Measurements from ENCODE around the gene MEIG1.

DNA sequence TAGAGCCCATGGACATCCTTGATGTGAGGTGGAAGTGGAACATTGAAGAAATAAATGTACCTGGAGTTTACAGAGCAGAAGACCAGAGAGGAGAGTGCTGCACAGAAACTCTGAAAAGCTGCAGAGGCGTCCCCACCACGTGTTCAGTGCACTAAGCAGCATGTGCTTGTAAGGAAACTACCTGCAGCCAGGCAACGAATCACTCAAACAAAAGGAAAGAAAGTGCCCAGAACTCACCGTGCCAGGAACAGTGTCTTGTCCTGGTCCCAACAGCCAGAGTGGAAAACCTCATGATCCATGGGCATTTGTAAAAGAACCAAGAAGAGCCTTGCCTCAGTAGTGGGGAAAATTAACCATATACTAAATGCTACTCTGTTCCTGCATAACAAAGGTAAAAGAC, 48.2 kb upstream of the MEIG1 start:
- TF ChIP-seq RFX5 (IDR thresholded peaks at IDR 0.05; ENCODE audit: borderline replicate concordance, low read depth, low read length) (no peak), GTF2F1 (IDR thresholded peaks at IDR 0.05; ENCODE audit: borderline replicate concordance, low read depth, low read length) (no peak), EZH2 (IDR thresholded peaks at IDR 0.05; ENCODE audit: low read depth, low read length, severe bottlenecking) (no peak), POLR2AphosphoS5 (IDR thresholded peaks at IDR 0.05; ENCODE audit: low read depth, low read length) (0 out of 2 replicates have a peak, but pooled peaks have one; percentile 26), SUZ12 (IDR thresholded peaks at IDR 0.05; ENCODE audit: low read length) (no peak), YY1 (IDR thresholded peaks at IDR 0.05; ENCODE audit: low read depth, low read length) (no peak), RAD21 (IDR thresholded peaks at IDR 0.05 in 1 of 2, conservative IDR thresholded peaks at IDR 0.05 in 1 of 2; ENCODE audit: low read depth in 2 of 2, low read length in 2 of 2) (no peak), POLR2A (IDR thresholded peaks at IDR 0.05; ENCODE audit: control extremely low read depth in 1 of 2, low read depth in 2 of 2, low read length in 2 of 2) (no peak)
- TF ChIP-seq, protein P1, sequence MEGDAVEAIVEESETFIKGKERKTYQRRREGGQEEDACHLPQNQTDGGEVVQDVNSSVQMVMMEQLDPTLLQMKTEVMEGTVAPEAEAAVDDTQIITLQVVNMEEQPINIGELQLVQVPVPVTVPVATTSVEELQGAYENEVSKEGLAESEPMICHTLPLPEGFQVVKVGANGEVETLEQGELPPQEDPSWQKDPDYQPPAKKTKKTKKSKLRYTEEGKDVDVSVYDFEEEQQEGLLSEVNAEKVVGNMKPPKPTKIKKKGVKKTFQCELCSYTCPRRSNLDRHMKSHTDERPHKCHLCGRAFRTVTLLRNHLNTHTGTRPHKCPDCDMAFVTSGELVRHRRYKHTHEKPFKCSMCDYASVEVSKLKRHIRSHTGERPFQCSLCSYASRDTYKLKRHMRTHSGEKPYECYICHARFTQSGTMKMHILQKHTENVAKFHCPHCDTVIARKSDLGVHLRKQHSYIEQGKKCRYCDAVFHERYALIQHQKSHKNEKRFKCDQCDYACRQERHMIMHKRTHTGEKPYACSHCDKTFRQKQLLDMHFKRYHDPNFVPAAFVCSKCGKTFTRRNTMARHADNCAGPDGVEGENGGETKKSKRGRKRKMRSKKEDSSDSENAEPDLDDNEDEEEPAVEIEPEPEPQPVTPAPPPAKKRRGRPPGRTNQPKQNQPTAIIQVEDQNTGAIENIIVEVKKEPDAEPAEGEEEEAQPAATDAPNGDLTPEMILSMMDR (IDR thresholded peaks at IDR 0.05; ENCODE audit: control extremely low read depth in 1 of 3, insufficient read depth in 1 of 3, low read depth in 1 of 3, low read length in 3 of 3): no peak
- TF ChIP-seq, protein P2, sequence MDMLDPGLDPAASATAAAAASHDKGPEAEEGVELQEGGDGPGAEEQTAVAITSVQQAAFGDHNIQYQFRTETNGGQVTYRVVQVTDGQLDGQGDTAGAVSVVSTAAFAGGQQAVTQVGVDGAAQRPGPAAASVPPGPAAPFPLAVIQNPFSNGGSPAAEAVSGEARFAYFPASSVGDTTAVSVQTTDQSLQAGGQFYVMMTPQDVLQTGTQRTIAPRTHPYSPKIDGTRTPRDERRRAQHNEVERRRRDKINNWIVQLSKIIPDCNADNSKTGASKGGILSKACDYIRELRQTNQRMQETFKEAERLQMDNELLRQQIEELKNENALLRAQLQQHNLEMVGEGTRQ (IDR thresholded peaks at IDR 0.05; ENCODE audit: low read length): no peak
- TF ChIP-seq, protein P3, sequence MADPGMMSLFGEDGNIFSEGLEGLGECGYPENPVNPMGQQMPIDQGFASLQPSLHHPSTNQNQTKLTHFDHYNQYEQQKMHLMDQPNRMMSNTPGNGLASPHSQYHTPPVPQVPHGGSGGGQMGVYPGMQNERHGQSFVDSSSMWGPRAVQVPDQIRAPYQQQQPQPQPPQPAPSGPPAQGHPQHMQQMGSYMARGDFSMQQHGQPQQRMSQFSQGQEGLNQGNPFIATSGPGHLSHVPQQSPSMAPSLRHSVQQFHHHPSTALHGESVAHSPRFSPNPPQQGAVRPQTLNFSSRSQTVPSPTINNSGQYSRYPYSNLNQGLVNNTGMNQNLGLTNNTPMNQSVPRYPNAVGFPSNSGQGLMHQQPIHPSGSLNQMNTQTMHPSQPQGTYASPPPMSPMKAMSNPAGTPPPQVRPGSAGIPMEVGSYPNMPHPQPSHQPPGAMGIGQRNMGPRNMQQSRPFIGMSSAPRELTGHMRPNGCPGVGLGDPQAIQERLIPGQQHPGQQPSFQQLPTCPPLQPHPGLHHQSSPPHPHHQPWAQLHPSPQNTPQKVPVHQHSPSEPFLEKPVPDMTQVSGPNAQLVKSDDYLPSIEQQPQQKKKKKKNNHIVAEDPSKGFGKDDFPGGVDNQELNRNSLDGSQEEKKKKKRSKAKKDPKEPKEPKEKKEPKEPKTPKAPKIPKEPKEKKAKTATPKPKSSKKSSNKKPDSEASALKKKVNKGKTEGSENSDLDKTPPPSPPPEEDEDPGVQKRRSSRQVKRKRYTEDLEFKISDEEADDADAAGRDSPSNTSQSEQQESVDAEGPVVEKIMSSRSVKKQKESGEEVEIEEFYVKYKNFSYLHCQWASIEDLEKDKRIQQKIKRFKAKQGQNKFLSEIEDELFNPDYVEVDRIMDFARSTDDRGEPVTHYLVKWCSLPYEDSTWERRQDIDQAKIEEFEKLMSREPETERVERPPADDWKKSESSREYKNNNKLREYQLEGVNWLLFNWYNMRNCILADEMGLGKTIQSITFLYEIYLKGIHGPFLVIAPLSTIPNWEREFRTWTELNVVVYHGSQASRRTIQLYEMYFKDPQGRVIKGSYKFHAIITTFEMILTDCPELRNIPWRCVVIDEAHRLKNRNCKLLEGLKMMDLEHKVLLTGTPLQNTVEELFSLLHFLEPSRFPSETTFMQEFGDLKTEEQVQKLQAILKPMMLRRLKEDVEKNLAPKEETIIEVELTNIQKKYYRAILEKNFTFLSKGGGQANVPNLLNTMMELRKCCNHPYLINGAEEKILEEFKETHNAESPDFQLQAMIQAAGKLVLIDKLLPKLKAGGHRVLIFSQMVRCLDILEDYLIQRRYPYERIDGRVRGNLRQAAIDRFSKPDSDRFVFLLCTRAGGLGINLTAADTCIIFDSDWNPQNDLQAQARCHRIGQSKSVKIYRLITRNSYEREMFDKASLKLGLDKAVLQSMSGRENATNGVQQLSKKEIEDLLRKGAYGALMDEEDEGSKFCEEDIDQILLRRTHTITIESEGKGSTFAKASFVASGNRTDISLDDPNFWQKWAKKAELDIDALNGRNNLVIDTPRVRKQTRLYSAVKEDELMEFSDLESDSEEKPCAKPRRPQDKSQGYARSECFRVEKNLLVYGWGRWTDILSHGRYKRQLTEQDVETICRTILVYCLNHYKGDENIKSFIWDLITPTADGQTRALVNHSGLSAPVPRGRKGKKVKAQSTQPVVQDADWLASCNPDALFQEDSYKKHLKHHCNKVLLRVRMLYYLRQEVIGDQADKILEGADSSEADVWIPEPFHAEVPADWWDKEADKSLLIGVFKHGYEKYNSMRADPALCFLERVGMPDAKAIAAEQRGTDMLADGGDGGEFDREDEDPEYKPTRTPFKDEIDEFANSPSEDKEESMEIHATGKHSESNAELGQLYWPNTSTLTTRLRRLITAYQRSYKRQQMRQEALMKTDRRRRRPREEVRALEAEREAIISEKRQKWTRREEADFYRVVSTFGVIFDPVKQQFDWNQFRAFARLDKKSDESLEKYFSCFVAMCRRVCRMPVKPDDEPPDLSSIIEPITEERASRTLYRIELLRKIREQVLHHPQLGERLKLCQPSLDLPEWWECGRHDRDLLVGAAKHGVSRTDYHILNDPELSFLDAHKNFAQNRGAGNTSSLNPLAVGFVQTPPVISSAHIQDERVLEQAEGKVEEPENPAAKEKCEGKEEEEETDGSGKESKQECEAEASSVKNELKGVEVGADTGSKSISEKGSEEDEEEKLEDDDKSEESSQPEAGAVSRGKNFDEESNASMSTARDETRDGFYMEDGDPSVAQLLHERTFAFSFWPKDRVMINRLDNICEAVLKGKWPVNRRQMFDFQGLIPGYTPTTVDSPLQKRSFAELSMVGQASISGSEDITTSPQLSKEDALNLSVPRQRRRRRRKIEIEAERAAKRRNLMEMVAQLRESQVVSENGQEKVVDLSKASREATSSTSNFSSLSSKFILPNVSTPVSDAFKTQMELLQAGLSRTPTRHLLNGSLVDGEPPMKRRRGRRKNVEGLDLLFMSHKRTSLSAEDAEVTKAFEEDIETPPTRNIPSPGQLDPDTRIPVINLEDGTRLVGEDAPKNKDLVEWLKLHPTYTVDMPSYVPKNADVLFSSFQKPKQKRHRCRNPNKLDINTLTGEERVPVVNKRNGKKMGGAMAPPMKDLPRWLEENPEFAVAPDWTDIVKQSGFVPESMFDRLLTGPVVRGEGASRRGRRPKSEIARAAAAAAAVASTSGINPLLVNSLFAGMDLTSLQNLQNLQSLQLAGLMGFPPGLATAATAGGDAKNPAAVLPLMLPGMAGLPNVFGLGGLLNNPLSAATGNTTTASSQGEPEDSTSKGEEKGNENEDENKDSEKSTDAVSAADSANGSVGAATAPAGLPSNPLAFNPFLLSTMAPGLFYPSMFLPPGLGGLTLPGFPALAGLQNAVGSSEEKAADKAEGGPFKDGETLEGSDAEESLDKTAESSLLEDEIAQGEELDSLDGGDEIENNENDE (IDR thresholded peaks at IDR 0.05; ENCODE audit: insufficient replicate concordance, low read length): no peak

Measured in H1 (cell line).